Measurements from ENCODE around the gene YOD1.
"Not testable (repeated sequence)": the region's sequence is repeated elsewhere in the genome, so short reads cannot be mapped to it uniquely, and the experiment has no call there.

Gene YOD1

GRCh38 chr1:207049974-207050391 lies 1.0 kb downstream of the YOD1 start:
- Mint-ChIP-seq H3K4me1 (peaks cover 71% of the 10 kb centered on the region), H3K27me3 (peaks cover 17% of the 10 kb centered on the region), H3K27ac (peak overlapping the region; percentile 98), H3K9me3 (peaks cover 3% of the 10 kb centered on the region), H3K36me3 (peaks cover 38% of the 10 kb centered on the region), H3K4me3 (peak overlapping the region; percentile 100)
- CTCF ChIA-PET = interaction anchor here (0.7 to 2.4 kb wide), 14 partner anchors 10 to 449 kb away, joined by 3 to 20 read pairs (median 6); no protein-coding TSS in a partner anchor
- DNase-seq = peak; percentile 71

- peaks cover 16% of the 10 kb centered on the region for H3K27me3 Mint-ChIP-seq
- peaks cover 66% of the 10 kb centered on the region for H3K4me1 Mint-ChIP-seq
- CTCF ChIA-PET = interaction anchor here (0.9 to 2.4 kb wide), 13 partner anchors 9 to 450 kb away, joined by 3 to 20 read pairs (median 6); no protein-coding TSS in a partner anchor
- H3K9me3 Mint-ChIP-seq = peaks cover 3% of the 10 kb centered on the region
- H3K36me3 Mint-ChIP-seq = peaks cover 42% of the 10 kb centered on the region
- H3K4me3 Mint-ChIP-seq = peak overlapping the region; percentile 100
- H3K27ac Mint-ChIP-seq = peak overlapping the region; percentile 98
- DNase-seq = no peak
Observed at GRCh38 chr1:207049514-207049913, 1.5 kb downstream of the YOD1 start.

GRCh38 chr1:207049054-207049453 lies 2.0 kb downstream of the YOD1 start:
- peak overlapping the region; percentile 100 for H3K4me3 Mint-ChIP-seq
- peaks cover 62% of the 10 kb centered on the region for H3K4me1 Mint-ChIP-seq
- peaks cover 3% of the 10 kb centered on the region for H3K9me3 Mint-ChIP-seq
- no peak overlapping the region for H3K27ac Mint-ChIP-seq
- CTCF ChIA-PET = interaction anchor here (1.6 to 2.5 kb wide), 8 partner anchors 11 to 450 kb away, joined by 4 to 17 read pairs (median 6); no protein-coding TSS in a partner anchor
- no peak for DNase-seq
- H3K27me3 Mint-ChIP-seq = peaks cover 12% of the 10 kb centered on the region
- peaks cover 45% of the 10 kb centered on the region for H3K36me3 Mint-ChIP-seq

GRCh38 chr1:207048041-207048440 lies 3.0 kb downstream of the YOD1 start:
- no peak overlapping the region for H3K4me3 Mint-ChIP-seq
- H3K4me1 Mint-ChIP-seq = peaks cover 55% of the 10 kb centered on the region
- DNase-seq = no peak
- H3K9me3 Mint-ChIP-seq = peaks cover 3% of the 10 kb centered on the region
- H3K27me3 Mint-ChIP-seq = peaks cover 3% of the 10 kb centered on the region
- no peak overlapping the region for H3K27ac Mint-ChIP-seq
- H3K36me3 Mint-ChIP-seq = peaks cover 43% of the 10 kb centered on the region
- CTCF ChIA-PET = interaction anchor here (0.7 to 2.5 kb wide), 5 partner anchors 23 to 43 kb away, joined by 3 to 11 read pairs (median 6); no protein-coding TSS in a partner anchor

GRCh38 chr1:207047505-207047904 lies 3.5 kb downstream of the YOD1 start:
- H3K4me1 Mint-ChIP-seq = peaks cover 53% of the 10 kb centered on the region
- no peak overlapping the region for H3K4me3 Mint-ChIP-seq

GRCh38 chr1:207045453-207045852 lies 5.6 kb downstream of the YOD1 start:
- DNase-seq = no peak
- no peak overlapping the region for H3K4me3 Mint-ChIP-seq
- H3K4me1 Mint-ChIP-seq = peaks cover 41% of the 10 kb centered on the region
- H3K36me3 Mint-ChIP-seq = peaks cover 42% of the 10 kb centered on the region
- no peak overlapping the region for H3K27ac Mint-ChIP-seq
- CTCF ChIA-PET = interaction anchor here (1.0 to 2.1 kb wide), 2 partner anchors 26 to 41 kb away, joined by 3 to 8 read pairs; no protein-coding TSS in a partner anchor
- no peaks in the 10 kb centered on the region for H3K9me3 Mint-ChIP-seq
- H3K27me3 Mint-ChIP-seq = no peaks in the 10 kb centered on the region

More at GRCh38 chr1:207047505-207047904, 3.5 kb downstream of the YOD1 start:
- DNase-seq = no peak
- CTCF ChIA-PET = interaction anchor here (0.7 to 2.5 kb wide), 6 partner anchors 13 to 43 kb away, joined by 3 to 11 read pairs (median 6); no protein-coding TSS in a partner anchor
- Mint-ChIP-seq H3K9me3 (peaks cover 3% of the 10 kb centered on the region), H3K36me3 (peaks cover 43% of the 10 kb centered on the region), H3K27me3 (no peaks in the 10 kb centered on the region), H3K27ac (no peak overlapping the region)

- DNase-seq, H3K9me3 Mint-ChIP-seq, H3K4me3 Mint-ChIP-seq, H3K27me3 Mint-ChIP-seq, CTCF ChIA-PET, H3K27ac Mint-ChIP-seq: not testable (repeated sequence)
- peaks cover 13% of the 10 kb centered on the region for H3K4me1 Mint-ChIP-seq
- peaks cover 25% of the 10 kb centered on the region for H3K36me3 Mint-ChIP-seq
Observed at GRCh38 chr1:207041397-207041796, 9.6 kb downstream of the YOD1 start.

- DNase-seq = no peak
- Mint-ChIP-seq H3K27me3 (peaks cover 8% of the 10 kb centered on the region), H3K36me3 (peaks cover 15% of the 10 kb centered on the region), H3K27ac (no peak overlapping the region), H3K4me1 (peaks cover 8% of the 10 kb centered on the region), H3K9me3 (no peaks in the 10 kb centered on the region), H3K4me3 (no peak overlapping the region)
- CTCF ChIA-PET = interaction anchor here (1.2 to 1.3 kb wide), 2 partner anchors 10 to 28 kb away, joined by 3 to 5 read pairs; no protein-coding TSS in a partner anchor
Observed at GRCh38 chr1:207040181-207040533, 10.9 kb downstream of the YOD1 start.

- H3K27me3 Mint-ChIP-seq = peaks cover 13% of the 10 kb centered on the region
- H3K9me3 Mint-ChIP-seq = no peaks in the 10 kb centered on the region
- peaks cover 9% of the 10 kb centered on the region for H3K36me3 Mint-ChIP-seq
- CTCF ChIA-PET = interaction anchor here (1.2 to 1.3 kb wide), 2 partner anchors 10 to 28 kb away, joined by 3 to 5 read pairs; no protein-coding TSS in a partner anchor
- H3K4me3 Mint-ChIP-seq = no peak overlapping the region
- H3K27ac Mint-ChIP-seq = no peak overlapping the region
- no peak for DNase-seq
- H3K4me1 Mint-ChIP-seq = peaks cover 8% of the 10 kb centered on the region
Observed at GRCh38 chr1:207039380-207040180, 11.4 kb downstream of the YOD1 start.

GRCh38 chr1:207036865-207037264 lies 14.1 kb downstream of the YOD1 start:
- no peaks in the 10 kb centered on the region for H3K36me3 Mint-ChIP-seq
- peaks cover 35% of the 10 kb centered on the region for H3K27me3 Mint-ChIP-seq
- no peak for DNase-seq
- H3K9me3 Mint-ChIP-seq = no peaks in the 10 kb centered on the region
- H3K4me1 Mint-ChIP-seq = peaks cover 1% of the 10 kb centered on the region
- H3K27ac Mint-ChIP-seq = no peak overlapping the region
- no peak overlapping the region for H3K4me3 Mint-ChIP-seq
- CTCF ChIA-PET = interaction anchor here (0.5 to 1.4 kb wide), 4 partner anchors 13 to 208 kb away, joined by 3 to 5 read pairs (median 4); no protein-coding TSS in a partner anchor

GRCh38 chr1:207035877-207036551 lies 15.0 kb downstream of the YOD1 start:
- H3K36me3 Mint-ChIP-seq = no peaks in the 10 kb centered on the region
- CTCF ChIA-PET = interaction anchor here (1.4 kb wide), 1 partner anchor 14 kb away, joined by 5 read pairs; no protein-coding TSS in a partner anchor
- H3K27ac Mint-ChIP-seq = no peak overlapping the region
- H3K9me3 Mint-ChIP-seq = no peaks in the 10 kb centered on the region
- peaks cover 43% of the 10 kb centered on the region for H3K27me3 Mint-ChIP-seq
- no peak overlapping the region for H3K4me3 Mint-ChIP-seq
- no peaks in the 10 kb centered on the region for H3K4me1 Mint-ChIP-seq
- no peak for DNase-seq

GRCh38 chr1:207034998-207035397 lies 16.0 kb downstream of the YOD1 start:
- peaks cover 52% of the 10 kb centered on the region for H3K27me3 Mint-ChIP-seq

GRCh38 chr1:207034208-207034607 lies 16.8 kb downstream of the YOD1 start:
- no peak overlapping the region for H3K4me3 Mint-ChIP-seq
- no peaks in the 10 kb centered on the region for H3K36me3 Mint-ChIP-seq
- CTCF ChIA-PET = interaction anchor here (0.9 kb wide), 1 partner anchor 13 kb away, joined by 3 read pairs; no protein-coding TSS in a partner anchor
- peaks cover 2% of the 10 kb centered on the region for H3K4me1 Mint-ChIP-seq
- H3K9me3 Mint-ChIP-seq = no peaks in the 10 kb centered on the region
- no peak for DNase-seq
- no peak overlapping the region for H3K27ac Mint-ChIP-seq
- peaks cover 48% of the 10 kb centered on the region for H3K27me3 Mint-ChIP-seq

More at GRCh38 chr1:207034998-207035397, 16.0 kb downstream of the YOD1 start:
- no peak overlapping the region for H3K27ac Mint-ChIP-seq
- H3K4me3 Mint-ChIP-seq = no peak overlapping the region
- no peaks in the 10 kb centered on the region for H3K9me3 Mint-ChIP-seq
- CTCF ChIA-PET = interaction anchor here (0.6 to 0.9 kb wide), 2 partner anchors 12 to 1000 kb away, joined by 3 read pairs; no protein-coding TSS in a partner anchor
- peaks cover under 1% of the 10 kb centered on the region for H3K4me1 Mint-ChIP-seq
- DNase-seq = no peak
- H3K36me3 Mint-ChIP-seq = no peaks in the 10 kb centered on the region

- H3K27ac Mint-ChIP-seq = no peak overlapping the region
- no peaks in the 10 kb centered on the region for H3K9me3 Mint-ChIP-seq
- no peaks in the 10 kb centered on the region for H3K36me3 Mint-ChIP-seq
- no peak overlapping the region for H3K4me3 Mint-ChIP-seq
- peaks cover 2% of the 10 kb centered on the region for H3K4me1 Mint-ChIP-seq
- CTCF ChIA-PET = interaction anchor here (1.0 kb wide), 1 partner anchor 28 kb away, joined by 5 read pairs; no protein-coding TSS in a partner anchor
- no peak for DNase-seq
- H3K27me3 Mint-ChIP-seq = peaks cover 56% of the 10 kb centered on the region
Observed at GRCh38 chr1:207033302-207033701, 17.7 kb downstream of the YOD1 start.
